Measurements from ENCODE around the gene TREH.
"Not testable (repeated sequence)": the region's sequence is repeated elsewhere in the genome, so short reads cannot be mapped to it uniquely, and the experiment has no call there.

Gene TREH, protein sequence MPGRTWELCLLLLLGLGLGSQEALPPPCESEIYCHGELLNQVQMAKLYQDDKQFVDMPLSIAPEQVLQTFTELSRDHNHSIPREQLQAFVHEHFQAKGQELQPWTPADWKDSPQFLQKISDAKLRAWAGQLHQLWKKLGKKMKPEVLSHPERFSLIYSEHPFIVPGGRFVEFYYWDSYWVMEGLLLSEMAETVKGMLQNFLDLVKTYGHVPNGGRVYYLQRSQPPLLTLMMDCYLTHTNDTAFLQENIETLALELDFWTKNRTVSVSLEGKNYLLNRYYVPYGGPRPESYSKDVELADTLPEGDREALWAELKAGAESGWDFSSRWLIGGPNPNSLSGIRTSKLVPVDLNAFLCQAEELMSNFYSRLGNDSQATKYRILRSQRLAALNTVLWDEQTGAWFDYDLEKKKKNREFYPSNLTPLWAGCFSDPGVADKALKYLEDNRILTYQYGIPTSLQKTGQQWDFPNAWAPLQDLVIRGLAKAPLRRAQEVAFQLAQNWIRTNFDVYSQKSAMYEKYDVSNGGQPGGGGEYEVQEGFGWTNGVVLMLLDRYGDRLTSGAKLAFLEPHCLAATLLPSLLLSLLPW

DNA sequence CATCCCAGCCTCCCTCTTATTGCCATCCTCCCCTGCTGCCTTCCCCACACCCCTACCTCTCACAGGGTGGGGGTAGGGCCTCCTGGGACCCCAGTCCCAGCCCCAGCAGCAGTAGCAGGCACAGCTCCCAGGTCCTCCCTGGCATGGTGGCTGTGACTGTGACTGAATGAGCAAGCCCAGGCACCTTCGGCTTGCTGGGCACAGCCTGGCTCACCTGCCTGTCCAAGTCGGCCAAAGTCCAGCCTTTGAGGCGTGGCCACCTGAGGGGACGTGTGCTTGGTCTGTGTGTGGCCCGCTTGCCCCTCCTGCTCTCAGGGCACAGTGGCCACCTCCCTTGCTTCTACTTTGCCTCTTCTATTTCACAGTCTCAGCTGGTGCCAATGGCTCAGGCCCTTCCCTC is at the start of gene TREH:
TREH (minus strand) TSS at position 168 of the 400 bp plus-strand sequence; CDS start at position 145, 23 bp downstream.
- FAIRE-seq (no peak), DNase-seq (ENCODE audit: extremely low spot score, insufficient read length, low read depth) (no peak)

DNA sequence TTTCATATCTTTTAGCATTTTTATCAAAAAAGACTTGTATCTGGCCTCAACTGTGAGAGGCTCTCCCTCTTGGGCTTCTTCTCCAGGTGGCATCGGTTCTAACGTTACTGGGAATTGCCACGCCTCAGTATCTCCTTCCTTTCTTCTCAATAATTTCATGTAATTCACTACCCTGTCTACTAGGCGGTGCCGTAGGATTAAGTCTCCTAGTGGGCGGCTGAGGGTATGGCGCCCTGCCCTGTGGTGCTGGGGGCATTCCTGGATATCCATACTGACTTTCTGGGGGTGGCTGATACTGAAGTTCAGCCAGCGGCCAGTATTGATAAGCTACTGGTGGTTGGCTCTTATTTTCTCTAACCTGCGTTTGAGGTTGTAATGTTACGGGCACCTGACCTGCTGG is 48.7 kb upstream of the TREH start:
- DNase-seq (ENCODE audit: extremely low spot score, insufficient read length, low read depth); FAIRE-seq: not testable (repeated sequence)

DNA sequence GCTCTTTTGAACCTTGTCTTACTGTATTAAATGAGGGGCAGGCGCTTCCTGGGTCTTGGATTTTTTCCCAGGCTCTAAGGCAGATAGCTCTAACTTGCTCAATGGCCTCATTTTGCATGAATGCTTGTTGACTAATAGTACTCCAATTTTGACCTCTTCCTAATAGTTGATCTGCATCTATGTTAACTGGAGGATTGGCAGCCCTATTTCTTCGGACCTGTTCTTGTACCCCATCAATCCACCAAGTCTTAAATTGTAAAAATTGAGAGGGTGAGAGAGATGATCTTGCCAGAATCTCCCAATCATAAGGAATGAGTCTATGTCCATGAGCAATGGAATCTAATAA is 48.2 kb upstream of the TREH start:
- not testable (repeated sequence) for FAIRE-seq; DNase-seq (ENCODE audit: extremely low spot score, insufficient read length, low read depth)

DNA sequence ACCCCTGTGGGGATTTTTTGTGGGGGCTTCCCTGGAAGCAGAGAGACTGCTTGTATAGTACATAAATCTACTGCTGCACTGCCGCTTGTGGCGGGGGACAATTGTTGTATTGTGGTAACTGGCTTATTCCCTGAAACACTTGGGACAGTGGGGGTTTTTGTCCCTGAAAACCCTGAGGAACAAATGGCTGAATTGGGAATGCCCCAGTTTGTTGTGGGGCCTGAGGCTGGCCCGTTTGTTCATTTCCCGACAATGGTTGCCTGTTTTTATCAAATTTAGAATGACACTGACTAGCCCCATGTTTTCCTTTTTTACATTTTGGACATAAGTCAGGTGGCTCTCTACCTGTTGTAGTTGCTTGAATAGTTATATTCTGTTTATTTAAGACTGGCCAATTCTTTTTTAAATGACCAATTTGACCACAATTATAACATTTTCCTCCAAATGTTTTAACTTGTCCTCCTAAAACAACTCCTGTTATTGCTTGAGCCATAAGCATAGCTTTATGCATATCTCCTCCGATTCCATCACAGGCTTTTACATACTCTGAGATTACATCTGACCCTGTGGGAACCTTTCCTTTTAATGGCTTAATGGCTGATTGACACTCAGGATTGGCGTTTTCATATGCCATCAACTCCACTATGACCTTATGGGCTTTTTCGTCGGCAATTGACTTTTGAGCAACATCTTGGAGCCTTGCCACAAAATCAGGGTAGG is 47.7 kb upstream of the TREH start:
- not testable (repeated sequence) for FAIRE-seq; DNase-seq (ENCODE audit: extremely low spot score, insufficient read length, low read depth)

DNA sequence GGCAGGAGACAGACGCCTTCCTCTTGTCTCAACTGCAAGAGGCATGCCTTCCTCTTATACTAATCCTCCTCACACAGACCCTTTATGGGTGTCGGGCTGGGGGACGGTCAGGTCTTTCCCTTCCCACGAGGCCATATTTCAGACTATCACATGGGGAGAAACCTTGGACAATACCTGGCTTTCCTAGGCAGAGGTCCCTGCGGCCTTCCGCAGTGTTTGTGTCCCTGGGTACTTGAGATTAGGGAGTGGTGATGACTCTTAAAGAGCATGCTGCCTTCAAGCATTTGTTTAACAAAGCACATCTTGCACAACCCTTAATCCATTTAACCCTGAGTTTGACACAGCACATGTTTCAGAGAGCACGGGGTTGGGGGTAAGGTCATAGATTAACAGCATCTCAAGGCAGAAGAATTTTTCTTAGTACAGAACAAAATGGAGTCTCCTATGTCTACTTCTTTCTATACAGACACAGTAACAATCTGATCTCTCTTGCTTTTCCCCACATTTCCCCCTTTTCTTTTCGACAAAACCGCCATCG is 42.1 kb upstream of the TREH start:
- not testable (repeated sequence) for DNase-seq (ENCODE audit: extremely low spot score, insufficient read length, low read depth); FAIRE-seq

DNA sequence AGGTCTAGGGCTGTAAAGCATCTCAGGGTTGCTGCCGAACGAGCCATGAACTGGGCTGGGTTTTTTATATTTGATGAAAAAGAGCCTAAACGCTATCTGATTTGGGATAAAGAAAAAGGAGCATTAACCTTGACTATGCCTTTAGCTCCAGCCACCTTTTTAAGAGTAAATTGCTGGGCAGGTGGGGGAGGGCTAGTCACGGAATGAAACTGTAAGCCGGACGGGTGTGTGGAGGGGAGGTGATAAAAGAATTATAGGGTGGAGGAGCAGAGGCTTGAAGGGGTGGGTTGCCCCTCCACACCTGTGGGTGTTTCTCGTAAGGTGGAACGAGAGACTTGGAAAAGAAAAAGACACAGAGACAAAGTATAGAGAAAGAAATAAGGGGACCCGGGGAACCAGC is 41.3 kb upstream of the TREH start:
- DNase-seq (ENCODE audit: extremely low spot score, insufficient read length, low read depth); FAIRE-seq: not testable (repeated sequence)

DNA sequence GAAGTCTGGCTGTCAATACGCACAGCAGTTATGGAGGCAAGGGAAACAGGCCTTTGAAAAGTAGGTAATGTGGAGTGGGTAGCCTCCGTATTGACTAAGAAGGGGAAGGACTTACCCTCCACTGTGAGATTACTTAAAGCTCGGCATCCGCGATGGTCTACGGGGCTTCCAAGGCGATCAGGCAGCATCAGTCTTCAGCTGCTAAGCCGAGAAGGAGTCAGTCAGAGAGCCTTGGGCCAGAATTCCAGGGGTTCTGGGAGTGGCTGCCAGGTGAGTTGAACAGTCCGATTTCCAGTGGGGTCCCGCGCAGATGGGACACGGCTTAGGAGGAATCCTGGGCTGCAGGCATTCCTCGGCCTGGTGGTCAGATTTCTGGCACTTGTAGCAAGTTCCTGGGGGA is 40.6 kb upstream of the TREH start:
- not testable (repeated sequence) for FAIRE-seq; DNase-seq (ENCODE audit: extremely low spot score, insufficient read length, low read depth)

DNA sequence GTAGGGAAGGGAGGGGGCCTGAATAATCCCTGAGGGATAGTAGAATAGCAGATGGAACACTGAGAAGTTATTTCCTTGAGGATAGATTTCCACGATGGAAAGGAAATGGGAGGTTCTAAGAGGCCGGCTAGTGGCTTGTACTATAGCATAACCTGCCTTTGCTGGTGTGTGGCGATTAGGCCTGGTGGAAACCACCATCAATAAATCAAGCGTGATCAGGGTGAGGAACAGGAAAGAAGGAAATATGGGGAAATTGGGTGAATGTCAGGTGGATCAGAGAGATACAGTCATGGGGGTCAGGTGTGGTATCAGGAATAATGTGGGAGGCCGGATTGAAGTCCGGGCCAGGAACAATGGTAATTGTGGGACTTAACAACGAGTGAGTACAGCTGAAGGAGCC is 39.1 kb upstream of the TREH start:
- not testable (repeated sequence) for DNase-seq (ENCODE audit: extremely low spot score, insufficient read length, low read depth); FAIRE-seq

DNA sequence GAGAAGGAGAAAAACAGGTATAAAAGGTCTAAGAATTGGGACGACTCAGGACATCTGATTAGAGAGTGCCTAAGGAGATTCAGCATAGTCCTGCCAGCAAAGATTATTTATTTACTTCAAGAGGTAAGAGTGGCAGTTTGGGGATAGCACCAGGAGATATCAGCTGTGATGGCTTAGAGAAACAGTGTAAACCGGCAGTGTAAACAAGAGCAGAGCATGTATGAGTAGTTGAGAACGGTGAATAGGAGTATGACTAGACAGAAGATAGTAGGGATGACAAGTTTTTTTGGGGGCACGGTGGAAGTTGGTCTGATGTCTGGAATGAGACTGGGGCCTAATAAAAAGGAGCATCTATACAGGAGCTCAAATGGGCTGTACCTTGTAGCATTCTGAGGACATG is 38.3 kb upstream of the TREH start:
- FAIRE-seq; DNase-seq (ENCODE audit: extremely low spot score, insufficient read length, low read depth): not testable (repeated sequence)

DNA sequence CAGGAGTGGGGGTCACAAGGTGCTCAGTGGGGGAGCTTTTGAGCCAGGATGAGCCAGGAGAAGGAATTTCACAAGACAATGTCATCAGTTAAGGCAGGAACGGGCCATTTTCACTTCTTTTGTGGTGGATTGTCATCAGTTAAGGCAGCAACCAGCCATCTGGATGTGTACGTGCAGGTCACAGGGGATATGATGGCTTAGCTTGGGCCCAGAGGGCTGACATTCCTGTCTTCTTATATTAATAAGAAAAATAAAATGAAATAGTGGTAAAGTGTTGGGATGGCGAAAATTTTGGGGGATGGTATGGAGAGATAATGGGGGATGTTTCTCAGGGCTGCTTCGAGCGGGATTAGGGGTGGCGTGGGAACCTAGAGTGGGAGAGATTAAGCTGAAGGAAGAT is 37.8 kb upstream of the TREH start:
- FAIRE-seq; DNase-seq (ENCODE audit: extremely low spot score, insufficient read length, low read depth): not testable (repeated sequence)

DNA sequence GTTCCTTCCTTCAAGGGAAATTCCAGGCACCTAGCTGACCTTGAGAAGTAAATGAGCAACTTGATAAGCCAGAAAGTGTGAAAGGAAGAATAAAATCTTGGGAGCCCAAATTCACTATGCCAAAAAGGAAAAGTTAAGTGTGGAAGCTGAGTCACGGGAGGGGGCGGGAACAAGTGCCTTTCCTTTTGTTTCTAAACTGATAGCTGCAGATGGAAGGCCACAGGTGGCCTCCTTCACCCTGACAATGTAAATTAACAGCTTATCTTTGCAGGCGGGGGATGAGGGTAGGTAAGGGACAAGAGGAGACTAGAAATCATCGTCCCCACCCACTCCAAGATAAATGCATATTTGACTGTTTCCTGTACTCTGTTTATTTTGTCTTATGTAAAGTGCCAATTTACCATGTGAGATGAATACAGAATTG is 36.4 kb upstream of the TREH start:
- no peak for DNase-seq (ENCODE audit: extremely low spot score, insufficient read length, low read depth)
- no peak for FAIRE-seq

DNA sequence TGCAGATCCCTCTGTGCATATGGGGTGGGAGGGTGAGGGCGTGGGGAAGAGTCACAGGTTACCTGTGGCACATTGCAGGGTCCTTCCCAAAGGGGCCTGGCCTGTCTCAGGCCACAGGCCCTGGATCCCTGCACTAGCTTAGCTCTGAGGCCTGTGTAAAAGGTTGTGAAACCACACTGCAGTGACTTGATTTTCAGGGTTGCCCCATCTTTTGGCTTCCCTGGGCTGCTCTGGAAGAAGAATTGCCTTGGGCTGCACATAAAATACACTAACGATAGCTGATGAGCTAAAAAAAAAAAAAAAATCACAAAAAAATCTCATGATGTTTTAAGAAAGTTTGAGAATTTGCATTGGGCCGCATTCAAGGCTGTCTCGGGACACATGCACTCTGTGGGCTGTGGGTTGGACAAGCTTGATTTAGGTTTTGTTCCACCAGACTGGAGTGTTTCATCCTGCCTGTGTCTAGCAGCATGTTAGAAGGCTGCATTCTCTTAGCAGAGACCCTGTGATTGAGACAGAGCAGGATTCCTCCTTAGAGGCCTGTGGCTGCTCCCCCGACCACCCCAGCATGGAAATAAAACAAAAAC is 35.9 kb upstream of the TREH start:
- DNase-seq (ENCODE audit: extremely low spot score, insufficient read length, low read depth) (no peak), FAIRE-seq (no peak)

DNA sequence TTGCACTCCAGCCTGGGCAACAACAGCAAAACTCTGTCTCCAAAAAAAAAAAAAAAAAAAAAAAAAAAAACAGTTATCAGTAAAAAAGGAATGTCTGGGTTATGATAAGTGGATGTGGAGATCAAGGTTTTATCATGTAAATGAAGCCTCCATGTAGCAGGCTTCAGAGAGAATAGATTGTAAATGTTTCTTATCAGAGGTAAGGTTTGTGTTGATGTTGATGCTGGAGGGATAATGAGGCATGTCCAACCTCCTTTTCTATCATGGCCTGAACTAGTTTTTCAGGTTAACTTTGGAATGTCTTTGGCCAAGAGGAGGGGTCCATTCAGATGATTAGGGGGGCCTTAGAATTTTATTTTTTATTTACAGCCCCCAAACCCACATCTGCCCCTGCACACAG is 35.4 kb upstream of the TREH start:
- DNase-seq (ENCODE audit: extremely low spot score, insufficient read length, low read depth), result no peak
- no peak for FAIRE-seq

DNA sequence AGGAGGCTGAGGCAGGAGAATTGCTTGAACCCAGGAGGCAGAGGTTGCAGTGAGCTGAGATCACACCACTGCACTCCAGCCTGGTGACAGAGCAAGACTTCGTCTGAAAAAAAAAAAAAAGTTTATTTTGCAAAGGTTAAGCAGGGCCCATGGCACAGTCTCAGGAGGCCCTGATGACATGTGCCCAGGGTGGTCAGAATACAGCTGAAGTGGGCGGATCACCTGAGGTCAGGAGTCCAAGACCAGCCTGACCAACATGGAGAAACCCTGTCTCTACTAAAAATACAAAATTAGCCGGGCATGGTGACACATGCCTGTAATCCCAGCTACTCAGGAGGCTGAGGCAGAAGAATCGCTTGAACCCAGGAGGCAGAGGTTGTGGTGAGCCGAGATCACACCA is 35.0 kb upstream of the TREH start:
- FAIRE-seq; DNase-seq (ENCODE audit: extremely low spot score, insufficient read length, low read depth): not testable (repeated sequence)

DNA sequence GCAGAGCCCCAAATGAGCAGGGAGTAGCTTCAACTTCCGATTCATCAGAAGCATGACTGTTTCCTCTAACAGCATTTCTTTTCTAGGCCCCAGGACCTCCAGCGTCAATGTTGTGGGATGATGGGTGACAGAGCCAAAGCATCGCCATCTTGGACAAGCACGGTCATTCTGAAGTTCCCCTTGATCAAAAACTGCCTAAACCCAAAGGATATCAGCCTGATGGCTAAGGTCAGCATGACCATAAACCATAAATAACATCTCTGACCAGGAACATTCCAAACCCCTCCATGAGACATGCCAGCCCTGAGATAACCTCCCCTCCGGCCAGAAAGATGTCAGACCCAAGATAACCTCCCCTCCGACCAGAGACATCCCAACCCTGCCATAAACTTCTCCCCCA is 28.8 kb upstream of the TREH start:
- FAIRE-seq (no peak), DNase-seq (ENCODE audit: extremely low spot score, insufficient read length, low read depth) (no peak)

DNA sequence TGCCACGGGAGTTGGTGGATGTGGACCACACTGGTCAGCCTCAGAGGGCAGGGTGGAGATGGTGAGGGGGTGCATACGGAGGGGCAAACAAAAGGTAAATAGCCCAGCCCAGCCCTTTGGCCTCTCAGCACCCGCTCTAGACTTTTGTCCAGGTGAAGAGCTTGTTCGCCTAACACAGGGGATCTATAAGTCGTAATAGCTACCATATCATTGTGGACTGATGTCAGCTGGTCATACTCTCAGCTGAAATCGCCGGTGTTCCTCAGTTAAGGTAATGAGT is 27.0 kb upstream of the TREH start:
- DNase-seq (ENCODE audit: extremely low spot score, insufficient read length, low read depth), result no peak
- no peak for FAIRE-seq

DNA sequence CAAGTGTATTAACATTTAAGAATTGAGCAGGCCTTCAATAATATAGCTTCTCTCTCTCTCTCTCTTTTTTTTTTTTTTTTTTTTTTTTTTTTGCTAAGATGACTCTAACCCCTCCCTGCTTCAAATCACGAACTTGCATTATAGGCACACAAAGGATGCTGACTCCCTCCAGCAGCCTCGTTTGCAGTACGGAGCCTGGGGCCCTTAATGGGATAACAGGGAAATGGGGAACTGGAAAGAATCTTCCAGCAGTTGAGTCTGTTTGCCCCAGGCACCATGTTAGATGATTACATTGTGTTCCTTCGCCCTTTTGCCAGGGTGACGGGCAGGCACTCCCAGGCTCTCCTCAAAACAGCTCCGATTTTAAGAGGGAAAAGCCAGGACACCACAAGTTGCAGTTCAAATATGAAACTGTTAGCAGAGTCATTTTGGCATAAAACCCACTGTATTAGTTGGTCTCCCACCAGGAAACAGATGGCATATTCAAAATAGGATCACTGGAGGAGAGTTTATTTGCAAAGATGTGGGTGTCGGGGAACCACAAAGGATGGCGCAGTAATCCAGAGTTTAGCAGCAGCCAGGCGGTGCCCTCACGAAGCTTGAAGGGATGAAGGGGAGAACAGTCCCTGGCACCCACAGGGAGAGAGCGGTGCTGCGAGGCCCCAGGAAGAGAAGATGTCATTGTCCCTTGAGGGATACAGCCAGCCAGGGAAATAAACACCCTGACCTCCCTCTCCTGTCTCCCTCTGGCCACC is 26.5 kb upstream of the TREH start:
- DNase-seq (ENCODE audit: extremely low spot score, insufficient read length, low read depth) (no peak), FAIRE-seq (no peak)

DNA sequence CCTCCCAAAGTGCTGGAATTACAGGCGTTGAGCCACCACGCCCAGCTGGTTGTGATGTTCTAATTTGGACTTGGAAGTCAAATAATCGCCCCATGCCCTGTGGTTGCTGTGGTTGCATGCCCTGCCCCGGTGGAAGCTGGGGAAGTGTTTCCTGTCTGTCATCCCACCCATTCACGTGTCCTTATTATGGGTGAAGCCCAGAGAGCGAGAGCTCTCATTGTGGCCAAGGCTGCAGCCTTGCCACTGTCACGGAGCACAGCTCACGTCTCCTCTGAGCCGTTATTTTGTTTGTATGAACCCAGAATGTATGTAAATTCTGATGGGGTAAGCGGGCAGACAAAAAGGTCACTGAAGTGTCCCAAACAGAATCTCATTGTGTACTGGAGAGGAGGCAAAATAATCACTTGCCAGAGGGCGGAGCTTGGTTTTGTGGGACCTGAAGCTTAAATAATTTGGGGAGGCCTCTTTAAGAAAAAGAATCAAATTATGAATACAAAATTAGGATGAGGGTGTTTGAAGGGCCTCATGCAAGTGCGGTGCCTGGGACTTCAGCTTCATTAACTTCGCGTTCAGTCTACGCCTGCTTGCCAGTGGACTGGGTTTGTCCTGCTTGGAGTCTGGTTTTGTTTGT is 25.8 kb upstream of the TREH start:
- no peak for FAIRE-seq
- DNase-seq (ENCODE audit: extremely low spot score, insufficient read length, low read depth), result no peak

DNA sequence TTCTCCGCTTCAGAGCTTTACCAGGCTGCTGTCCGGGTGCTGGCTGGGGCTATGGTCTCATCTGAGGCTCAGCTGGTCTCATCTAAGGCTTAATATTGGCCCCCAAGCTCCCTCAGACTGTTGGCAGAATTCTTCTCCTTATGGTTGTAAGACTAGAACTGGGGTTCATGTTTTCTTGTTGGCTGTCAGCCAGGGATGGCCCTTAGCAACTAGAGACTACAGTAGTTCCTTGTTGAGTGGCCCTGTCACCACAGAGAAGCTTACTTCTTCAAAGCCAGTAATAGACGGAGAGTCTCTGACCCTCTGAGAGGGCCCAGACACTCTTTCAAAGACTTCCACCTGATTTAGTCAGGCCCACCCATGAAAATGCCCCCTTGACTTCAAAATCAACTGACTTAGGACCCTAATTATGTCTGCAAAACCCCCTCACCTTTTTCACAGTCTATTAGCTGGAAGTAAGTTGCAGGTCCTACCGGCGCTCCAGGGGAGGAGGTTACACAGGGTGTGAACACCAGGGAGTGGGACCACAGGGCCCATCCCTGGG is 24.2 kb upstream of the TREH start:
- FAIRE-seq (no peak), DNase-seq (ENCODE audit: extremely low spot score, insufficient read length, low read depth) (no peak)
